ENCODE measurements around the gene CST2.
"Not testable (repeated sequence)": the region's sequence is repeated elsewhere in the genome, so short reads cannot be mapped to it uniquely, and the experiment has no call there.

The CST2 gene

DNA sequence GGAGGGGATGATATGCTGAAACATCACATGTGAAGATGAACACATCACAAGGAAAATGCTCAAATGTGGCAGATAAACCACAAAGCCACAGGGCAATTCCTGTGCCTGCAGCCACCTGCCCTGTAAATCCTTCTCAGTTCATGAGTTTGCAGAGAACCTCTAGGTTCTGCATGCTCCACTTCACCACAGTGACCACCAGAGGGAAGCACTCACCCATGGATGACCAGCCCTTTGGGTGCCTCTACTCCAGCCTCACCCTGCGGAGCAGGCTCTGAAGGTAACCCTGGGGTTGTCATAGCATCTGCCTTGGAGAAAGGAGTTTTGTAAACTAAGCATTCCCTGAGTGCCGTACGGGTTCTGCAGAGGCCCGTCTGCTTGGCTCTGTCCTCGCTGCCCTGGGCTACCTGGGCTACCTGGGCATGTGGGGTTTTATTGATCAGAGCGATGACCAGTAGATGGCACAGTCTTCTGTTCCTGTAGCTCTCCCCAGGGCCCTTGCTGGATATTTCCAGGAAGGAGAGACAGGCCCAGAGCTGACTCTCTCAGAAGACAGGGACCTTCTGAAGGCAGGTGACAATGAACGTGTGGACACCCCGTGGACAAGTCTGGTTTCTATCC lies 44.1 kb downstream of the CST2 start:
- peak; percentile 29 to 48 for DNase-seq (ENCODE audit: low read depth in 2 of 2)

DNA sequence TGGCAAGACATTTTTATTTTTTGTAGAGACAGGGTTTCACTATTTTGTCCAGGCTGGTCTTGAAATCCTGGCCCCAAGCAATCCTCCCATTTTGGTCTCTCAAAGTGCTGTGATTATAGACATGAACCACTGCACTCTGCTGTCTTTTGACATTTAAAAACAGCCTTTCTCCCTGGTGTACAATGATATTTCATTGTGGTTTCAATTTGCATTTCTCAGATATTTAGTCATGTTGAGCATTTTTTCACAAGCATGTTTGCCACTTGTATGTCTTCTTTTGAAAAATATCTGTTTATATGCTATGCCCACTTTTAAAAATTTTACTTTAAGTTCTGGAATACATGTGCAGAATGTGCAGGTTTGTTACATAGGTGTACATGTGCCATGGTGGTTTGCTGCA lies 47.9 kb downstream of the CST2 start:
- not testable (repeated sequence) for H3K4me3 ChIP-seq (replicated peaks in 1 of 2; ENCODE audit: low read depth in 2 of 2, low read length in 2 of 2)
- DNase-seq (ENCODE audit: low read depth in 2 of 2): peak in 1 of 2 donors; percentile 72

More for the DNA sequence above, 44.1 kb downstream of the CST2 start:
- TF ChIP-seq, protein P1, sequence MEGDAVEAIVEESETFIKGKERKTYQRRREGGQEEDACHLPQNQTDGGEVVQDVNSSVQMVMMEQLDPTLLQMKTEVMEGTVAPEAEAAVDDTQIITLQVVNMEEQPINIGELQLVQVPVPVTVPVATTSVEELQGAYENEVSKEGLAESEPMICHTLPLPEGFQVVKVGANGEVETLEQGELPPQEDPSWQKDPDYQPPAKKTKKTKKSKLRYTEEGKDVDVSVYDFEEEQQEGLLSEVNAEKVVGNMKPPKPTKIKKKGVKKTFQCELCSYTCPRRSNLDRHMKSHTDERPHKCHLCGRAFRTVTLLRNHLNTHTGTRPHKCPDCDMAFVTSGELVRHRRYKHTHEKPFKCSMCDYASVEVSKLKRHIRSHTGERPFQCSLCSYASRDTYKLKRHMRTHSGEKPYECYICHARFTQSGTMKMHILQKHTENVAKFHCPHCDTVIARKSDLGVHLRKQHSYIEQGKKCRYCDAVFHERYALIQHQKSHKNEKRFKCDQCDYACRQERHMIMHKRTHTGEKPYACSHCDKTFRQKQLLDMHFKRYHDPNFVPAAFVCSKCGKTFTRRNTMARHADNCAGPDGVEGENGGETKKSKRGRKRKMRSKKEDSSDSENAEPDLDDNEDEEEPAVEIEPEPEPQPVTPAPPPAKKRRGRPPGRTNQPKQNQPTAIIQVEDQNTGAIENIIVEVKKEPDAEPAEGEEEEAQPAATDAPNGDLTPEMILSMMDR (IDR thresholded peaks at IDR 0.05; ENCODE audit: low read depth, low read length): peak; percentile 65
- H3K4me3 ChIP-seq (replicated peaks in 1 of 2; ENCODE audit: low read depth in 2 of 2, low read length in 2 of 2): no peak overlapping the region

DNA sequence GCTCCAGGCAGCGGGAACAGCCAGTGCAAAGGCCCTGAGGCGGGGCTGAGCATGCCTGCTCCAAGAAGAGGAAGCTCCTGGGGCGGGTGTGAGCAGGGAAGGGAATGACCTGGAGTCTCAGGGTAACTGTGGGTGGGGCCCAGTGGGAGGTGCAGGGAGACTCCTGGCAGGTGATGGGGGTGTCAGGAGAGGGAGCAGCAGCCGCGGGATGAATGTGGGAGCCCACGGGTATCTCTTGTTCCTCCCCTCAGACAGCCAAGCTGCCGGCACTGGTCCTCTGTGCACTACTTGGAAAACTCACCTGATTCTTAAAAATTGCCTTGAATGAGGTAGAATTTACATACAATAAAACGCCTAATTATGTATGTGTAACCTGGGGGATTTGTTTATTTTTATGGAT lies 49.1 kb downstream of the CST2 start:
- DNase-seq (ENCODE audit: low read depth in 2 of 2); H3K4me3 ChIP-seq (replicated peaks in 1 of 2; ENCODE audit: low read depth in 2 of 2, low read length in 2 of 2): not testable (repeated sequence)

DNA sequence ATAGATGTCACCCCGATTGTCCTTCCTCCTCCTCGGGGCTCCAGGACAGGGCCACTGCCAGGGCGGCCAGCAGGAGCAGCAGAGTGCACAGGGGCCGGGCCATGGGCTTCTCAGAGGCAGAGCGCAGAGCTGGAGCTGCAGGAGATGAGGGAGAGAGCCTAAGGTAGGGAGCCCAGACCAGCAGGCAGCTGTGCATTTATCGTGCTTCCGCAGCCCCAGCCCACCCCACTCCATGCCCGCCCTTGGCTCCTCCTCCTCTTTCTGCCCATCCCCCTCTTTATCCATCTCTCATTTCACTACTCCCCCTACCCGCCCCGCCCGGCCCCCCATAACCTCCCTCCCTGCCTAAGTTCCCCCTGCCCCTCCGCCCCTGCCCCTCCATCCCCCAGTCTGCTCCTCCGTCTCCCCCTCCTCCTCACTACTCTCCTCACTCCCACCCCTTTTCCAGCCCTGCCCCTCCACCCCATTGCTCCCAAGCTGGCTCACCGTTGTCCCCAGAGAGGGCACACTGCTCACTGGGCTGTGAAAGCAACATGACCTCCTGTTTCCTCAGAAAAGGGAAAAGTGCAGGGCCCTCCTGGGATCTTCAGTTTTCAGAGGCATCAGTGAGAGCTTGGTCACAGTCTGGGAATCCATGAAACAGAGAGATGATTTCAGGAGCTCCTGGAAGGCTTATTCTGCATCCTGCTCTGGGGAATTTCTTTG lies 50.3 kb downstream of the CST2 start:
- TF ChIP-seq, protein P1 (IDR thresholded peaks at IDR 0.05; ENCODE audit: low read depth, low read length): no peak
- peak in 1 of 2 donors; percentile 22 for DNase-seq (ENCODE audit: low read depth in 2 of 2)
- H3K4me3 ChIP-seq (replicated peaks in 1 of 2; ENCODE audit: low read depth in 2 of 2, low read length in 2 of 2): no peak overlapping the region

DNA sequence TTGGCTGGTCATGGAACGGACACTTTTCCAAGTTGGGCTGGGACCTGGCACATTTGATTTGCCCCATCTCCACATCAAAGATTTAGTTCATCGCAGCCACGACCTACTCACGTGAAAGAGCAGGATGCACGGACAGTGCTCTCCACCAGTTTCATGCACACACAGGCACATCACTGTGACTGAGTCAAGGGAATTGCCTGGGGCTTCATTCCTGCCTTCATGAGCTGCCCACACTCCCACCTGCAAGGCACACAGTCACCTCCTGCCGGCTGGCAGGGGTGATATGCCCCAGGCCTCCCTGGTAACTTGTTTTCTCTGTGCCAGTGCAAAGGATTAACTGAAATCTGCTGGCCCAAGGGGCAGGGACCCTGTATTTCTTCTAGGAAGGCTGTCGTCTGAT lies 52.4 kb downstream of the CST2 start:
- TF ChIP-seq, protein P1 (IDR thresholded peaks at IDR 0.05; ENCODE audit: low read depth, low read length): no peak
- no peak for DNase-seq (ENCODE audit: low read depth in 2 of 2)
- no peak overlapping the region for H3K4me3 ChIP-seq (replicated peaks in 1 of 2; ENCODE audit: low read depth in 2 of 2, low read length in 2 of 2)

Data from cardiac fibroblast (primary cell).